ENCODE measurements around the gene AP1AR. TPM values are rescaled to one million over a fixed set of nuclear protein-coding genes. Genes with fewer than 3 reads are reported as not detected.

The AP1AR gene
- total and polyA plus RNA-seq, 9 donors = 10.5 to 14.0 (median 11.5) TPM

DNA sequence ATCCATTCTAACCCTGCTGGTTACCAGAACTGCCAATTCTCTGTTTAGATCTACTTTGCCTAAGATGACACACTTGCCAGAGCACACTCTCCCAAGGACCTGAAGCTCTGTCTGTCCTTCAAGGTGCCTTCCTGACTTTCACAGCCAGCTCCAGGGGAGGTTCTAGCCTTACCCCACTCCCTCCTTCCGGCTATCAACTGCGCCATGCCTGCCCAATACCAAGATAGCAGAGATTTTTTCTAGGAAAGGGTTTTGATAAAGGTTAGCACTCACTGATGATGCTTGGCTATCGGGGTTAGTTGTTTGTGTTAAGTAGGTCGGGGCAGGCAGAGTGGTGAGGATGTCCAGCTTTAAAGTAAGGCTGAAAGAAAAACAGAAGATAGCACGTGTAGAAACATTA is 79.9 kb downstream of the AP1AR start:
- H3K9me3 ChIP-seq (replicated peaks; ENCODE audit: control insufficient read depth, low read depth, low read length) = no peaks in the 10 kb centered on the region
- WGBS (ENCODE audit: insufficient coverage) = 100% methylated on average over 1 of the region's 5 CpGs
- DNase-seq = no peak
- no peaks in the 10 kb centered on the region for H3K27me3 ChIP-seq (ENCODE audit: control insufficient read depth, insufficient read depth, low read length)
- no peaks in the 10 kb centered on the region for H3K36me3 ChIP-seq (ENCODE audit: control insufficient read depth, insufficient read depth, low read length)
- no peak overlapping the region for H3K27ac ChIP-seq (ENCODE audit: low read length)
- no peaks in the 10 kb centered on the region for H3K4me1 ChIP-seq (ENCODE audit: control insufficient read depth, insufficient read depth, low read length)
- no peak overlapping the region for H3K4me3 ChIP-seq (ENCODE audit: low read length)

DNA sequence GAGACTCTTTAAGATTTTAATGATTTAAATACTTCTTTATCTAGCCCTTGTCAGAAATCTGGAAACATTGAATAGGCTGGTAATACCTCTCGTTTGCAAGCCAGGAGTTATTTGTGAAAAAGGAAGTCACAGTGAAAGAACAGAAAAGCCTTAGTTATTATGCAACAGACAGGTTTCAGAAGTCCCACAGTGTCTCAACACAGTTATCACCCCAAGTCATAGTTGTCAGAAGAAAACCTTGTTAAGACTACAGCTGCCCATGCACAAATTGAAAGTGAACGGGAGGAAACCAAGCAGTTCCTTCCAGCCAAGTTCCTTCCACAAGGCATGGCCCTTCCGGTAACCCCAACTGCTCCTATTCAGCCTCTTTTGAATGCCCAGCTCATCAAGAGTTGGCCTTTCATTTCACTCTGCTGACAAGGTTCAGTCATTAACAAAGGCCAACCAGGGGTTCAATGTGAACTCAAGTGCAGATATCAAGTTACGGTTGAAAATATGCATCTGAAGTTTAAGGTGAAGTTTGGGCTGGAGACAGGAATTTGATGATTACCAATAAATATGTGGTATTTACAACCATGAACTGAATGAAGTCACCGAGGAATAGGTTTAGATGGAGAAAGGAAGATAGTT is 81.1 kb downstream of the AP1AR start:
- Histone ChIP-seq H3K4me3 (ENCODE audit: low read length) (no peak overlapping the region), H3K36me3 (ENCODE audit: control insufficient read depth, insufficient read depth, low read length) (no peaks in the 10 kb centered on the region), H3K27me3 (ENCODE audit: control insufficient read depth, insufficient read depth, low read length) (no peaks in the 10 kb centered on the region), H3K4me1 (ENCODE audit: control insufficient read depth, insufficient read depth, low read length) (no peaks in the 10 kb centered on the region), H3K9me3 (replicated peaks; ENCODE audit: control insufficient read depth, low read depth, low read length) (no peaks in the 10 kb centered on the region), H3K27ac (ENCODE audit: low read length) (no peak overlapping the region)
- DNase-seq = peak; percentile 26
- WGBS (ENCODE audit: insufficient coverage) = 65% methylated on average over 2 of the region's 5 CpGs

DNA sequence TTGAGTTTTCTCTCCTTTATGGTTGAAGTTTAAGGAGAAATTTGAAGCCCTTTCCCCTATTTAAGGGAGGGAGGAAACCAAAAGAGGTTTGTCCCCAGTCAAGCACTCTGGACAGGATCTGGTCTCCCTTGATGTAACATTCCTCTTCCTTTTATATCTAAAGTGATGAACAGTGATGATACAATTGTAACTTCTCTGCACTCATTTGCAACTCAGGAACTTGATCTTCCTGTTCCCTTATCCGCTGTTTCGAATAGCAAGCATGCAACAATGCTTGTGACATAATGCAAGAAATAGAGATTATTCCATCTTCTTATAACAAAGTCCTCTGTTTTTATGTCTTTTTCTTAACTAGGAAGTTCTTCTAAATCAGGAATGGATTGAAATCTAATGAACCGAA is 83.9 kb downstream of the AP1AR start:
- no peaks in the 10 kb centered on the region for H3K9me3 ChIP-seq (replicated peaks; ENCODE audit: control insufficient read depth, low read depth, low read length)
- no peak overlapping the region for H3K4me3 ChIP-seq (ENCODE audit: low read length)
- H3K27me3 ChIP-seq (ENCODE audit: control insufficient read depth, insufficient read depth, low read length) = no peaks in the 10 kb centered on the region
- no peak for DNase-seq
- no peak overlapping the region for H3K27ac ChIP-seq (ENCODE audit: low read length)
- H3K4me1 ChIP-seq (ENCODE audit: control insufficient read depth, insufficient read depth, low read length) = no peaks in the 10 kb centered on the region
- no CpG with 5 or more reads among the region's 3 CpGs for WGBS (ENCODE audit: insufficient coverage)
- no peaks in the 10 kb centered on the region for H3K36me3 ChIP-seq (ENCODE audit: control insufficient read depth, insufficient read depth, low read length)

DNA sequence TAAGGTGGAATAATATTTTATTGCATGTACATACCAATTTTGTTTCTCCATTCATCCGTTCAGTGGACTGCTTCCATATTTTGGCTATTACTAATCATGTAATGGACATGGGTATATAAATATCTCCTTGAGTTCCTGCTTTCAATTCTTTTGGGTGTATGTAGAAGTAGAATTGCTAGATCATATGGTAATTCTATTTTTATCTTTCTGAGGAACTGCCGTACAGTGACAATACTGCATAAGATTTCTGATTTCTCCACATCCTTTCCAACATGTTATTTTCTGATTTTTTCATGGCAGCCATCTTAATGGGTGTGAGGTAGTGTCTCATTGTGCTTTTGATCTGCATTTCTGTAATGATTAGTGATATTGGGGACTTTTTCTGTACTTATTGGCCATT is 84.8 kb downstream of the AP1AR start:
- Histone ChIP-seq H3K27me3 (ENCODE audit: control insufficient read depth, insufficient read depth, low read length) (no peaks in the 10 kb centered on the region), H3K9me3 (replicated peaks; ENCODE audit: control insufficient read depth, low read depth, low read length) (no peaks in the 10 kb centered on the region), H3K27ac (ENCODE audit: low read length) (no peak overlapping the region), H3K36me3 (ENCODE audit: control insufficient read depth, insufficient read depth, low read length) (no peaks in the 10 kb centered on the region), H3K4me3 (ENCODE audit: low read length) (no peak overlapping the region), H3K4me1 (ENCODE audit: control insufficient read depth, insufficient read depth, low read length) (no peaks in the 10 kb centered on the region)
- peak; percentile 23 for DNase-seq
- no CpG with 5 or more reads among the region's 2 CpGs for WGBS (ENCODE audit: insufficient coverage)

DNA sequence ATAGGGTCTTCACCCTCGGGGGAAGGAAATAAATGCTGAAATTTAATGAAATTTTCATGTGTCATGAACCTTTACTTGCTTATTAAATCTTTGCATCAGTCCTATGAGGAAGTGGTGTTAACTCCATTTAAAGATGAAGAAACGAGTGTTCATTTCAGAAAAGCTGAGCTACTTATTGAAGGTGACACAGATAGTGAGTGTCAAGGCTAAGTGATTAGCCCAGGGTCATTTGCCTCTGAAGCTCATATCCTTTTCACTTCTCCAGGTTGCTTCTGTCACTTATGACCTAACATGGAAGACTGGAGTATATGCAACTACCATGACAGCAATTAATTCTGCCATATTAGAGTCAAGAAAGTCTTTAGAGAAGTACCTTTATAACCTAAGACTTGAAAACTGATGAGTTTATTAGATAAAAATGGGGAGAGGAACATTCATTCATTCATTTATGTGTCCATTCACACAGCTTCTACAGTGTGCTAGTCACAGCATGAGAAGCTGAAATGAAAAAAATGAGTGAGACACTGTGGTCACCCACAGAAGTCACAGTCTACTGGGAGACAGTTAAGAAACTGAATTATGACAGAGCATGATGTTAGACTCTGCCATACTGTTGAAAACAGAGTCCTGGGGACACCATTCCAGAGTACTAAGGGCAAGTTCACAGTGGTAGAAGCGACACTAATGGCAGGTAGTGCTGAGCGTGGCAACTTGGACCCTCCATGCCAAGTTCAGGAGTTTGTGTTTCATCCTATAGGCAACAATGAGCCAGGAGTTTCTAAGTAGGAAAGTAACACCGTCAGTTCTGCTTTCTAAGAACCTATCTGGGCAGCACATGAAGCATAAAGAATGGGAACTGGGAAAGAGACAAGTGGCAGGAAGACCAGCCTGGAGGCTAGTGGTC is 86.9 kb downstream of the AP1AR start:
- DNase-seq = no peak
- Histone ChIP-seq H3K27me3 (ENCODE audit: control insufficient read depth, insufficient read depth, low read length) (no peaks in the 10 kb centered on the region), H3K4me1 (ENCODE audit: control insufficient read depth, insufficient read depth, low read length) (no peaks in the 10 kb centered on the region), H3K36me3 (ENCODE audit: control insufficient read depth, insufficient read depth, low read length) (no peaks in the 10 kb centered on the region), H3K27ac (ENCODE audit: low read length) (no peak overlapping the region), H3K9me3 (replicated peaks; ENCODE audit: control insufficient read depth, low read depth, low read length) (no peaks in the 10 kb centered on the region), H3K4me3 (ENCODE audit: low read length) (no peak overlapping the region)
- 94% methylated on average over 3 of the region's 5 CpGs for WGBS (ENCODE audit: insufficient coverage)

Other genes starting within 250 kb of the AP1AR start
- gene FAM241A, start 86.3 kb upstream of the AP1AR start, total RNA-seq = 1.9 TPM
- 1 to 10 TPM; 2.6 to 5.3 (median 4.0) TPM for gene FAM241A, start 86.3 kb upstream of the AP1AR start, polyA plus RNA-seq (ENCODE audit: insufficient read depth in 1 of 8, insufficient read length in 8 of 8, low replicate concordance in 1 of 8)
- 5.9 TPM for gene TIFA, start 54.1 kb downstream of the AP1AR start, total RNA-seq
- gene TIFA, start 54.1 kb downstream of the AP1AR start, polyA plus RNA-seq (ENCODE audit: insufficient read depth in 1 of 8, insufficient read length in 8 of 8, low replicate concordance in 1 of 8) = 1 to 10 TPM; 5.0 to 7.2 (median 6.7) TPM
- gene ALPK1, start 65.6 kb downstream of the AP1AR start, total RNA-seq = 8.7 TPM
- gene ALPK1, start 65.6 kb downstream of the AP1AR start, polyA plus RNA-seq (ENCODE audit: insufficient read depth in 1 of 8, insufficient read length in 8 of 8, low replicate concordance in 1 of 8) = 1 to 10 TPM; 4.9 to 8.7 (median 6.7) TPM

Measured in muscle of leg (tissue), 11 donors.